Stomach (tissue), 9 donors: Measurements from ENCODE around the gene KIRREL3. TPM values are rescaled to one million over a fixed set of nuclear protein-coding genes. Genes with fewer than 3 reads are reported as not detected.

Source experiments
- DNase-seq, 2 donors: peaks; one replicate each; pipeline versions ENCODE4 v3.0.0 to v3.0.0-alpha.2; 2013 to 2019
- H3K27ac ChIP-seq, 5 donors: fragments of 200-600 bp in 4 of 5; sonication (generic) in 4 of 5; one replicate each; pipeline ENCODE4 v1.5.1; 2013 to 2019; ENCODE audit warnings: mild to moderate bottlenecking in 1 of 5, moderate library complexity in 1 of 5
- H3K27me3 ChIP-seq, 3 donors: fragments of 200-600 bp; sonication (generic); one replicate each; pipeline ENCODE4 v1.5.1; 2017 to 2019; ENCODE audit warnings: mixed run types in 1 of 3
- H3K36me3 ChIP-seq, 4 donors: fragments of 200-600 bp; sonication (generic); 1 replicate in 3 of 4; 2 replicates in 1 of 4; pipeline ENCODE4 v1.5.1; 2016 to 2019
- H3K4me1 ChIP-seq, 4 donors: fragments of 200-600 bp; sonication (generic); one replicate each; pipeline ENCODE4 v1.5.1; 2016 to 2019
- H3K4me3 ChIP-seq, 4 donors: fragments of 200-600 bp; sonication (generic) in 3 of 4; one replicate each; pipeline ENCODE4 v1.5.1; 2016 to 2019; ENCODE audit warnings: mild to moderate bottlenecking in 1 of 4
- H3K9me3 ChIP-seq, 4 donors: fragments of 200-600 bp; sonication (generic); one replicate each; pipeline ENCODE4 v1.5.1; 2016 to 2019
- CTCF ChIP-seq, 7 experiments: fragments of 450-650 bp in 4 of 7; fragments of 200-600 bp in 3 of 7; sonication (generic) in 3 of 7; IDR thresholded peaks; one replicate each; pipeline ENCODE4 v1.5.1; 2016 to 2019; ENCODE audit warnings: antibody characterized with exemption in 7 of 7, control low read depth in 2 of 7, mild to moderate bottlenecking in 1 of 7
- EP300 ChIP-seq: sonication (generic); formaldehyde crosslinking; IDR thresholded peaks from one replicate; pipeline ENCODE4 v1.6.1; 2017; ENCODE audit warnings: antibody characterized with exemption
- POLR2A ChIP-seq, 4 donors: fragments of 450-650 bp; IDR thresholded peaks; one replicate each; pipeline ENCODE4 v1.6.1; 2016; ENCODE audit warnings: antibody characterized with exemption in 4 of 4, control low read depth in 2 of 4, mild to moderate bottlenecking in 1 of 4, moderate library complexity in 1 of 4
- POLR2AphosphoS5 ChIP-seq, 3 donors: sonication (generic); formaldehyde crosslinking; IDR thresholded peaks; one replicate each; pipeline ENCODE4 v1.6.1; 2016; ENCODE audit warnings: antibody characterized with exemption in 3 of 3
- WGBS, 5 donors: extraction: QIAGEN DNeasy Blood & Tissue Kit in 3 of 5; methylation state at CpG; one replicate each; pipeline versions ENCODE4 v1.1.5 to v1.1.7; 2013 to 2018; 5-methylcytosine and 5-hydroxymethylcytosine counted together
- intact Hi-C: fragments of 100-400 bp; cut with DNase I; formaldehyde crosslinking; loops from one replicate; pipeline ENCODE4 v1.15.1; 2023; ENCODE audit warnings: low total_unique reads
- polyA plus RNA-seq, 3 donors: library from polyadenylated mRNA; stranded (reverse); fragments of 200-250 nt; gene quantifications; one replicate each; pipeline ENCODE4 v1.2.3, GENCODE V29; 2013
- total RNA-seq, 5 donors: library from RNA; depleted of rRNA; stranded (reverse); fragments of >200 nt; gene quantifications; one replicate each; pipeline versions ENCODE4 v1.1.0 to v1.2.3, GENCODE V29; 2014 to 2016
- donor health status: healthy with polysubstance abuse.
- donor health status: Bipolar disorder and iron deficiency.
- donor health status: healthy.

The KIRREL3 gene
- total and polyA plus RNA-seq, 8 donors = 0.10 to 1.7 (median 0.38) TPM; not detected in 4

GRCh38 chr11:126888115-126888712 is 112.4 kb downstream of the KIRREL3 start:
- intact Hi-C loops = no loop called here
- no peak for DNase-seq
- no peaks in the 10 kb centered on the region for H3K36me3 ChIP-seq
- TF ChIP-seq POLR2A (IDR thresholded peaks at IDR 0.05) (no peak), CTCF (IDR thresholded peaks at IDR 0.05) (no peak), POLR2AphosphoS5 (IDR thresholded peaks at IDR 0.05) (no peak), EP300 (no peak)
- WGBS, 5 donors = 73 to 83% (median 76%) methylated on average over 7 of the region's 7 CpGs
- H3K9me3 ChIP-seq = no peaks in the 10 kb centered on the region
- H3K4me3 ChIP-seq = no peak overlapping the region
- no peaks in the 10 kb centered on the region for H3K4me1 ChIP-seq
- no peaks in the 10 kb centered on the region for H3K27me3 ChIP-seq
- no peak overlapping the region for H3K27ac ChIP-seq

GRCh38 chr11:126886636-126887035 is 113.9 kb downstream of the KIRREL3 start:
- Histone ChIP-seq H3K36me3 (no peaks in the 10 kb centered on the region), H3K27ac (no peak overlapping the region), H3K9me3 (no peaks in the 10 kb centered on the region), H3K4me3 (no peak overlapping the region), H3K27me3 (no peaks in the 10 kb centered on the region), H3K4me1 (no peaks in the 10 kb centered on the region)
- TF ChIP-seq EP300 (no peak), CTCF (IDR thresholded peaks at IDR 0.05) (no peak), POLR2A (IDR thresholded peaks at IDR 0.05) (no peak), POLR2AphosphoS5 (IDR thresholded peaks at IDR 0.05) (no peak)
- no peak for DNase-seq
- intact Hi-C loops = no loop called here
- WGBS, 5 donors = 43 to 81% (median 65%) methylated on average over 1 of the region's 1 CpG

- 82 to 89% (median 85%) methylated on average over 3 of the region's 3 CpGs for WGBS, 5 donors
- no peaks in the 10 kb centered on the region for H3K9me3 ChIP-seq
- H3K27ac ChIP-seq = no peak overlapping the region
- intact Hi-C loops = no loop called here
- no peaks in the 10 kb centered on the region for H3K36me3 ChIP-seq
- no peak for TF ChIP-seq EP300
- TF ChIP-seq POLR2AphosphoS5 (IDR thresholded peaks at IDR 0.05) = no peak
- no peak for TF ChIP-seq CTCF (IDR thresholded peaks at IDR 0.05)
- TF ChIP-seq POLR2A (IDR thresholded peaks at IDR 0.05) = no peak
- no peak overlapping the region for H3K4me3 ChIP-seq
- no peaks in the 10 kb centered on the region for H3K4me1 ChIP-seq
- no peaks in the 10 kb centered on the region for H3K27me3 ChIP-seq
- no peak for DNase-seq
Observed at GRCh38 chr11:126886085-126886484, 114.5 kb downstream of the KIRREL3 start.

GRCh38 chr11:126884594-126884993 is 116.0 kb downstream of the KIRREL3 start:
- intact Hi-C loops = no loop called here
- no peaks in the 10 kb centered on the region for H3K4me1 ChIP-seq
- H3K36me3 ChIP-seq = no peaks in the 10 kb centered on the region
- H3K4me3 ChIP-seq = no peak overlapping the region
- H3K27ac ChIP-seq = no peak overlapping the region
- WGBS, 5 donors = 68 to 84% (median 69%) methylated on average over 5 of the region's 5 CpGs
- TF ChIP-seq POLR2AphosphoS5 (IDR thresholded peaks at IDR 0.05) = no peak
- no peak for TF ChIP-seq CTCF (IDR thresholded peaks at IDR 0.05)
- TF ChIP-seq POLR2A (IDR thresholded peaks at IDR 0.05) = no peak
- no peak for TF ChIP-seq EP300
- H3K9me3 ChIP-seq = no peaks in the 10 kb centered on the region
- DNase-seq = no peak
- no peaks in the 10 kb centered on the region for H3K27me3 ChIP-seq
